ENCODE measurements around the gene COL4A3.

COL4A3 gene

GRCh38 chr2:227335713-227336112 lies 171.3 kb downstream of the COL4A3 start:
- no peak for TF ChIP-seq MAX (IDR thresholded peaks at IDR 0.05; ENCODE audit: low read depth, low read length)
- no peak for TF ChIP-seq POLR2A (IDR thresholded peaks at IDR 0.05; ENCODE audit: extremely low read depth, insufficient read length)
- TF ChIP-seq, protein P1, sequence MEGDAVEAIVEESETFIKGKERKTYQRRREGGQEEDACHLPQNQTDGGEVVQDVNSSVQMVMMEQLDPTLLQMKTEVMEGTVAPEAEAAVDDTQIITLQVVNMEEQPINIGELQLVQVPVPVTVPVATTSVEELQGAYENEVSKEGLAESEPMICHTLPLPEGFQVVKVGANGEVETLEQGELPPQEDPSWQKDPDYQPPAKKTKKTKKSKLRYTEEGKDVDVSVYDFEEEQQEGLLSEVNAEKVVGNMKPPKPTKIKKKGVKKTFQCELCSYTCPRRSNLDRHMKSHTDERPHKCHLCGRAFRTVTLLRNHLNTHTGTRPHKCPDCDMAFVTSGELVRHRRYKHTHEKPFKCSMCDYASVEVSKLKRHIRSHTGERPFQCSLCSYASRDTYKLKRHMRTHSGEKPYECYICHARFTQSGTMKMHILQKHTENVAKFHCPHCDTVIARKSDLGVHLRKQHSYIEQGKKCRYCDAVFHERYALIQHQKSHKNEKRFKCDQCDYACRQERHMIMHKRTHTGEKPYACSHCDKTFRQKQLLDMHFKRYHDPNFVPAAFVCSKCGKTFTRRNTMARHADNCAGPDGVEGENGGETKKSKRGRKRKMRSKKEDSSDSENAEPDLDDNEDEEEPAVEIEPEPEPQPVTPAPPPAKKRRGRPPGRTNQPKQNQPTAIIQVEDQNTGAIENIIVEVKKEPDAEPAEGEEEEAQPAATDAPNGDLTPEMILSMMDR (IDR thresholded peaks at IDR 0.05; ENCODE audit: low read depth, low read length) = no peak
- TF ChIP-seq MYC (IDR thresholded peaks at IDR 0.05; ENCODE audit: low read depth, low read length) = no peak
- no peak overlapping the region for H3K4me3 ChIP-seq (ENCODE audit: low read depth, low read length)
- no peak for DNase-seq (ENCODE audit: low read depth)

DNA sequence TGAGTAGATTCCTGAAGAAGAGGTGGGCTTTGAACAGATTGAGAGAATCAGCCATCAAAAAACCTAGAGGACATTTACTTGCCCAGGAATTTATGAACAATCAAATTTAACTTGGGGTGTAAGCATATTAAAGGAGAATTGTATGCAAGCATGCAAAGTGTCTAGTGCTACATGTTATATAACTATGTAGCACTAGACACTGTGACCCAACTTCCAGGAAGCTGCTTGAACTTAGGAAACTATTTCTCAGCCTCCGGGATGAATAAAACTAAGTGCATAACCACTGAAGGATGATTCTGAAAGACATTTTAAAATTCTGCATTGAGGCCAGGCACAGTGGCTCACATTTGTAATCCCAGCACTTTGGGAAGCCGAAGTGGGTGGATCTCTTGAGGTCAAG lies 173.0 kb downstream of the COL4A3 start:
- no peak for DNase-seq (ENCODE audit: low read depth)
- TF ChIP-seq POLR2A (IDR thresholded peaks at IDR 0.05; ENCODE audit: extremely low read depth, insufficient read length) = no peak
- TF ChIP-seq, protein P1 (IDR thresholded peaks at IDR 0.05; ENCODE audit: low read depth, low read length) = no peak
- no peak for TF ChIP-seq MYC (IDR thresholded peaks at IDR 0.05; ENCODE audit: low read depth, low read length)
- TF ChIP-seq MAX (IDR thresholded peaks at IDR 0.05; ENCODE audit: low read depth, low read length) = no peak
- no peak overlapping the region for H3K4me3 ChIP-seq (ENCODE audit: low read depth, low read length)

DNA sequence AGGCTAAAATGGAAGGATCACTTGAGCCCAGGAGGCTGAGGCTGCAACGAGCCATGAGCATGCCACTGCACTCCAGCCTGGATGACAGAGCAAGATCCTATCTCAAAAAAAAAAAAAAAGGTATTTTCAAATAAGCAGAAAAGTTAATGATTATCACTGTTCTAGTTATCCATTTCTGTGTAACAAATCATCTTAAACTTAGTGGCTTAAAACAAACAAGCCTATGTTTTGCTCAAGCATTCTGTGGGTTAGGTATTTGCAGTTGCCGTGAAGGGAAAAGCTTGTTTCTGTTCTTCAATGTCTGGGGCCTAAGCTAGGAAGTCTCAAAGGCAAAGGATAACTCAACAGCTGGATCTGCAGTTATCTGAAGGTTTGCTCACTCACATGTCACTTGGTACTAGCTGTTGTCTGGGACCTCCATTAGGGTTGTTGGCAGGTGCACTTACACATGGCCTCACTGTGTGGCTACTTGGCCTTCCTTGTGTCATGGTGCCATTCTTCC lies 174.7 kb downstream of the COL4A3 start:
- no peak overlapping the region for H3K4me3 ChIP-seq (ENCODE audit: low read depth, low read length)
- no peak for TF ChIP-seq MAX (IDR thresholded peaks at IDR 0.05; ENCODE audit: low read depth, low read length)
- no peak for TF ChIP-seq MYC (IDR thresholded peaks at IDR 0.05; ENCODE audit: low read depth, low read length)
- TF ChIP-seq, protein P1 (IDR thresholded peaks at IDR 0.05; ENCODE audit: low read depth, low read length) = no peak
- no peak for TF ChIP-seq POLR2A (IDR thresholded peaks at IDR 0.05; ENCODE audit: extremely low read depth, insufficient read length)
- no peak for DNase-seq (ENCODE audit: low read depth)

DNA sequence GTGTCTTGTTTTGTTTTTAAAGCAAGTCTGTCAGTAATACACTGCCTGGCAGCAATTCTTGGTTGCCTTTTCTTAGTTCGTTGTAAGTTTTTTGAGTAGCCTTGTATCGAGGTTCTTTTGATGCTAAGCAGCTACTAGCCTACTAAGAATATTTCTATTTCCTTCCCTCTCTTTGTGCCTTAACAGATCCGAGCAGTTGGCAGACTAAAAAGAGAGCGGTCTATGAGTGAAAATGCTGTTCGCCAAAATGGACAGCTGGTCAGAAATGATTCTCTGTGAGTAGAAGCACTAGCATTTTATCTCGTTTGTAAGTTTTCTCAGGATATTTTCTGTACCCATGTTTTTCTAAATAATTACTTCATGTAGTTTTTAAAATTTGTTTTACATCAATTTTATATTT lies 175.7 kb downstream of the COL4A3 start:
- no peak for DNase-seq (ENCODE audit: low read depth)
- no peak overlapping the region for H3K4me3 ChIP-seq (ENCODE audit: low read depth, low read length)
- no peak for TF ChIP-seq MYC (IDR thresholded peaks at IDR 0.05; ENCODE audit: low read depth, low read length)
- no peak for TF ChIP-seq MAX (IDR thresholded peaks at IDR 0.05; ENCODE audit: low read depth, low read length)
- TF ChIP-seq, protein P1 (IDR thresholded peaks at IDR 0.05; ENCODE audit: low read depth, low read length) = no peak
- no peak for TF ChIP-seq POLR2A (IDR thresholded peaks at IDR 0.05; ENCODE audit: extremely low read depth, insufficient read length)

GRCh38 chr2:227341553-227341952 lies 177.1 kb downstream of the COL4A3 start:
- no peak for DNase-seq (ENCODE audit: low read depth)

More at GRCh38 chr2:227341553-227341952, 177.1 kb downstream of the COL4A3 start:
- TF ChIP-seq MYC (IDR thresholded peaks at IDR 0.05; ENCODE audit: low read depth, low read length) (no peak), POLR2A (IDR thresholded peaks at IDR 0.05; ENCODE audit: extremely low read depth, insufficient read length) (no peak), MAX (IDR thresholded peaks at IDR 0.05; ENCODE audit: low read depth, low read length) (no peak)
- TF ChIP-seq, protein P1 (IDR thresholded peaks at IDR 0.05; ENCODE audit: low read depth, low read length) = no peak
- no peak overlapping the region for H3K4me3 ChIP-seq (ENCODE audit: low read depth, low read length)
